NB4 (cell line): ENCODE measurements around the gene CTNNA3.

Source experiments
- POLR2A ChIP-seq: IDR thresholded peaks from 2 replicates; pipeline ENCODE4 v1.6.1; 2011; ENCODE audit warnings: mild to moderate bottlenecking; ENCODE audit not compliant: insufficient read length; ENCODE audit errors: extremely low read depth
- TF ChIP-seq, protein P1 (sequence below): IDR thresholded peaks from one replicate; pipeline ENCODE4 v1.5.1; 2012; ENCODE audit warnings: low read depth, low read length
- TF ChIP-seq, protein P2 (sequence below): IDR thresholded peaks from 2 replicates; pipeline ENCODE4 v1.6.1; 2011; ENCODE audit warnings: low read depth, low read length

DNA sequence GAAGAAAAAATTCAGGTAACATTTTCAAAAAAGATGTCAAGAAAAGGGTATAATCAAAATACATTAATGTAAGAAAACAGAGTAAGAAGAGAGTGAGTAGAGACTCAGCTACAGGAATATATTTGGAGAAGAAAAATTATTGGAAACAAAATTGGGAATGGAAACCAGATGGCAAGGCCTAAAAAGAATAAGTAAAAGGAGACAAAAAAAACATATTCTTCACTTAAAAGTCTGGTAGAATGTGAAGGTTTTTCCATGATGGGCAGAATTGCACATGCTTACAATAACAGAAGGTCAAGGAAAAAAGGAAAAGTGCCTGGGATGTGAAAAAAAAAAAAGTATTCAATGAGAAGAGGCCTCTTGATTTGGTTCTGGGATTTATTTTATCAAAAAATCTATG, 1832.0 kb downstream of the CTNNA3 start:
- TF ChIP-seq, protein P1, sequence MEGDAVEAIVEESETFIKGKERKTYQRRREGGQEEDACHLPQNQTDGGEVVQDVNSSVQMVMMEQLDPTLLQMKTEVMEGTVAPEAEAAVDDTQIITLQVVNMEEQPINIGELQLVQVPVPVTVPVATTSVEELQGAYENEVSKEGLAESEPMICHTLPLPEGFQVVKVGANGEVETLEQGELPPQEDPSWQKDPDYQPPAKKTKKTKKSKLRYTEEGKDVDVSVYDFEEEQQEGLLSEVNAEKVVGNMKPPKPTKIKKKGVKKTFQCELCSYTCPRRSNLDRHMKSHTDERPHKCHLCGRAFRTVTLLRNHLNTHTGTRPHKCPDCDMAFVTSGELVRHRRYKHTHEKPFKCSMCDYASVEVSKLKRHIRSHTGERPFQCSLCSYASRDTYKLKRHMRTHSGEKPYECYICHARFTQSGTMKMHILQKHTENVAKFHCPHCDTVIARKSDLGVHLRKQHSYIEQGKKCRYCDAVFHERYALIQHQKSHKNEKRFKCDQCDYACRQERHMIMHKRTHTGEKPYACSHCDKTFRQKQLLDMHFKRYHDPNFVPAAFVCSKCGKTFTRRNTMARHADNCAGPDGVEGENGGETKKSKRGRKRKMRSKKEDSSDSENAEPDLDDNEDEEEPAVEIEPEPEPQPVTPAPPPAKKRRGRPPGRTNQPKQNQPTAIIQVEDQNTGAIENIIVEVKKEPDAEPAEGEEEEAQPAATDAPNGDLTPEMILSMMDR = no peak
- TF ChIP-seq, protein P2, sequence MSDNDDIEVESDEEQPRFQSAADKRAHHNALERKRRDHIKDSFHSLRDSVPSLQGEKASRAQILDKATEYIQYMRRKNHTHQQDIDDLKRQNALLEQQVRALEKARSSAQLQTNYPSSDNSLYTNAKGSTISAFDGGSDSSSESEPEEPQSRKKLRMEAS = no peak
- no peak for TF ChIP-seq POLR2A
